Heart left ventricle (tissue), 13 donors: Measurements from ENCODE around the gene GLYR1.

Experiments used
- CTCF ChIP-seq, 12 donors: fragments of 200-600 bp; sonication (generic) in 4 of 12; IDR thresholded peaks; one replicate each; pipeline versions ENCODE4 v1.5.0 to v1.8.0; 2018 to 2022; ENCODE audit warnings: antibody characterized with exemption in 12 of 12, mild to moderate bottlenecking in 5 of 12
- POLR2A ChIP-seq, 2 donors: fragments of 450-650 bp; IDR thresholded peaks; one replicate each; pipeline ENCODE4 v1.6.1; 2017; ENCODE audit warnings: antibody characterized with exemption in 2 of 2, mild to moderate bottlenecking in 2 of 2, moderate library complexity in 2 of 2
- donor health status: ischemic (EF 13 %, LVEDD 7.1; RV severe dilation, severe dysfunction).
- donor health status: DM: no; HTN: yes; CAD: no.
- donor health status: DM: no; HTN: no; CAD: no.
- donor health status: ischemic (EF 25% LVEDD 6.9; RV normal size, moderate dysfunction).
- donor health status: ischemic (EF 25% LVEDD 5.7; RV mildly dilated, moderate dysfunction).
- donor health status: ischemic (EF 35%, LVEDD 5.7; RV mildly dilated, moderate dysfunction).
- donor health status: nonischemic (EF 11% LVEDD 7.7; RV severe dilation, severe dysfunction).
- donor health status: DM: yes; HTN: yes; CAD: no.
- donor health status: PGD.
- donor health status: ischemic (EF 29% LVEDD 5.4; RV normal size, mild dysfunction).
- donor health status: nonischemic (EF 23%, LVEDD 6.1; RV moderate dilation, normal function).

- TF ChIP-seq CTCF (IDR thresholded peaks at IDR 0.05) (no peak), POLR2A (IDR thresholded peaks at IDR 0.05) (no peak)
These were observed 45.0 kb downstream of the GLYR1 start, which contains the start of gene ROGDI for GRCh38 chr16:4801962-4802658.
